ENCODE data around the gene COL4A5.

The COL4A5 gene

GRCh38 chrX:108641589-108642272, 202.1 kb downstream of the COL4A5 start:
- DNase-seq (ENCODE audit: low read depth), result no peak

GRCh38 chrX:108642273-108642628, 202.6 kb downstream of the COL4A5 start:
- DNase-seq (ENCODE audit: low read depth), result no peak

GRCh38 chrX:108664701-108665100, 225.1 kb downstream of the COL4A5 start:
- DNase-seq (ENCODE audit: low read depth), result no peak

GRCh38 chrX:108666101-108666500, 226.5 kb downstream of the COL4A5 start:
- no peak for DNase-seq (ENCODE audit: low read depth)

- no peak for DNase-seq (ENCODE audit: low read depth)
These were observed 231.9 kb downstream of the COL4A5 start for GRCh38 chrX:108671526-108671925.

GRCh38 chrX:108696690-108697089, 257.1 kb downstream of the COL4A5 start:
- peak; percentile 52 for DNase-seq (ENCODE audit: low read depth)

GRCh38 chrX:108699368-108699767, 259.7 kb downstream of the COL4A5 start:
- peak; percentile 45 for DNase-seq (ENCODE audit: low read depth)

- no peak for DNase-seq (ENCODE audit: low read depth)
These were observed 262.0 kb downstream of the COL4A5 start for GRCh38 chrX:108701633-108702032.

- no peak for DNase-seq (ENCODE audit: low read depth)
These were observed 262.9 kb downstream of the COL4A5 start for GRCh38 chrX:108702530-108702929.

- no peak for DNase-seq (ENCODE audit: low read depth)
These were observed 265.2 kb downstream of the COL4A5 start for GRCh38 chrX:108704839-108705238.

GRCh38 chrX:108712886-108713285, 273.2 kb downstream of the COL4A5 start:
- no peak for DNase-seq (ENCODE audit: low read depth)

GRCh38 chrX:108722561-108722960, 282.9 kb downstream of the COL4A5 start:
- DNase-seq (ENCODE audit: low read depth), result no peak

GRCh38 chrX:108726748-108727147, 287.1 kb downstream of the COL4A5 start:
- DNase-seq (ENCODE audit: low read depth), result no peak

GRCh38 chrX:108731153-108731552, 291.5 kb downstream of the COL4A5 start:
- no peak for DNase-seq (ENCODE audit: low read depth)

GRCh38 chrX:108732630-108733321, 293.1 kb downstream of the COL4A5 start:
- no peak for DNase-seq (ENCODE audit: low read depth)

GRCh38 chrX:108734426-108734825, 294.8 kb downstream of the COL4A5 start:
- DNase-seq (ENCODE audit: low read depth), result no peak

- no peak for DNase-seq (ENCODE audit: low read depth)
These were observed 295.5 kb downstream of the COL4A5 start for GRCh38 chrX:108735091-108735678.

- no peak for DNase-seq (ENCODE audit: low read depth)
These were observed 296.3 kb downstream of the COL4A5 start for GRCh38 chrX:108735679-108736508.

- peak; percentile 2 for DNase-seq (ENCODE audit: low read depth)
These were observed 297.2 kb downstream of the COL4A5 start, which contains the start of gene IRS4 for GRCh38 chrX:108736509-108737479. TSS of gene IRS4 (minus strand) at chrX:108736563.

GRCh38 chrX:108737754-108738153, 298.1 kb downstream of the COL4A5 start:
- DNase-seq (ENCODE audit: low read depth), result no peak

GRCh38 chrX:108740299-108740774, 300.7 kb downstream of the COL4A5 start:
- DNase-seq (ENCODE audit: low read depth), result no peak

Measured in ELR (cell line).